SJSA1 (cell line): ENCODE data around the gene OCA2. TPM values are rescaled to one million over a fixed set of nuclear protein-coding genes. Genes with fewer than 3 reads are reported as not detected.
"Not testable (repeated sequence)": the region's sequence is repeated elsewhere in the genome, so short reads cannot be mapped to it uniquely, and the experiment has no call there.

Source experiments
- DNase-seq, 2 experiments: peaks; one replicate each; pipeline ENCODE4 v3.0.0-alpha.2; 2015 to 2020; ENCODE audit warnings: low spot score in 2 of 2, low read depth in 1 of 2
- H3K27ac ChIP-seq: fragments of 250-450 bp; sonication (Bioruptor Pico); 2 replicates; pipeline ENCODE4 v1.5.1; 2020; ENCODE audit warnings: mild to moderate bottlenecking, moderate library complexity
- H3K27me3 ChIP-seq: fragments of 250-450 bp; sonication (Bioruptor Pico); replicated peaks from 2 replicates; pipeline ENCODE4 v1.5.1; 2020; ENCODE audit warnings: mild to moderate bottlenecking, moderate library complexity
- H3K36me3 ChIP-seq: fragments of 250-450 bp; sonication (Bioruptor Pico); 2 replicates; pipeline ENCODE4 v1.5.1; 2020; ENCODE audit warnings: mild to moderate bottlenecking
- H3K4me1 ChIP-seq: fragments of 250-450 bp; sonication (Bioruptor Pico); replicated peaks from 2 replicates; pipeline ENCODE4 v1.6.1; 2021; ENCODE audit warnings: mild to moderate bottlenecking
- H3K4me3 ChIP-seq: fragments of 250-450 bp; sonication (Bioruptor Pico); 2 replicates; pipeline ENCODE4 v1.5.1; 2020; ENCODE audit warnings: mild to moderate bottlenecking
- H3K9me3 ChIP-seq: fragments of 250-450 bp; sonication (Bioruptor Pico); replicated peaks from 2 replicates; pipeline ENCODE4 v1.5.1; 2020; ENCODE audit warnings: mild to moderate bottlenecking
- total RNA-seq: library from RNA; depleted of rRNA; stranded (reverse); fragments of >200 nt; shearing (Covaris generic); gene quantifications from 2 replicates; pipeline ENCODE4 v1.2.3, GENCODE V29; 2014; rRNA removed

The OCA2 gene
- total RNA-seq, 1 experiment from 2014 or later, result 0.11 TPM

DNA sequence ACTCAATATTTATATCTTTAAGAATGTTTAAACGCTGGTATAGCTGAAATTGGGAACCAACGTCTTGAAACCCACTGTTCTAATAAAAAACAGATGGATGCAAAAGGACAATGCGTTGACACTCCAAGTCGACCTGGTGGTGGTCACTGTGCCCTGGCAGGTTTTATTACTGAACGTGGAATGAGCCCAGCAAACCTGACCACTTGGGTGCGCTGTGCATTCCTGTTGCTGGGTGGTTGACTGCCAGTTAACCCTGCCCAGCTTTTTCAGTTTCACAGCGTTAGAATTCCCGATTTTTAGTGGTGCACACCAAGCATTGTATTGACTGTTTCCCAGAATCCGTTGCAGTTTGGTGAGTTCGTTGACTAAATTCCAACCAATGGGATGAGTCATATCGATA is 384.4 kb downstream of the OCA2 start:
- Histone ChIP-seq H3K4me1 (no peaks in the 10 kb centered on the region), H3K36me3 (no peaks in the 10 kb centered on the region), H3K4me3 (no peak overlapping the region), H3K27ac (no peak overlapping the region), H3K27me3 (no peaks in the 10 kb centered on the region), H3K9me3 (peaks cover 4% of the 10 kb centered on the region)
- DNase-seq, result no peak

DNA sequence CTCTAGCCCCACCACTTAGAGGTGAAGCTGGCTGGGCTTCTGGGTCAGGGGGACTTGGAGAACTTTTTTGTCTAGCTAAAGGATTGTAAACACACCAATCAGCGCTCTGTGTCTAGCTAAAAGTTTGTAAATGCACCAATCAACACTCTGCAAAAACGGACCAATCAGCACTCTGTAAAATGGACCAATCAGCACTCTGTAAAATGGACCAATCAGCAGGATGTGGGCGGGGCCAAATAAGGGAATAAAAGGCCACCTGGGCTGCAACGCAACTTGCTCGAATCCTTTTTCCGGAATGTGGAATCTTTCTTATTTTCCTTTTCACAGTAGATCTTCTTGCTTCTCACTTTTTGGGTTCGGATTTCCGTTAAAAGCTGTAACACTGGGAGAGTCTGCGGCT is 385.3 kb downstream of the OCA2 start:
- not testable (repeated sequence) for H3K36me3 ChIP-seq, H3K27ac ChIP-seq, H3K4me3 ChIP-seq

GRCh38 chr15:27707257-27707656 is 391.9 kb downstream of the OCA2 start:
- Histone ChIP-seq H3K4me1 (no peaks in the 10 kb centered on the region), H3K36me3 (no peaks in the 10 kb centered on the region), H3K27ac (no peak overlapping the region), H3K27me3 (no peaks in the 10 kb centered on the region), H3K9me3 (0 out of 2 replicates have a peak, but pooled peaks cover 3% of the 10 kb centered on the region), H3K4me3 (no peak overlapping the region)
- DNase-seq, result no peak

More for the DNA sequence above, 385.3 kb downstream of the OCA2 start:
- DNase-seq, H3K4me1 ChIP-seq, H3K27me3 ChIP-seq, H3K9me3 ChIP-seq: not testable (repeated sequence)

- Histone ChIP-seq H3K27me3 (no peaks in the 10 kb centered on the region), H3K36me3 (no peaks in the 10 kb centered on the region), H3K4me1 (no peaks in the 10 kb centered on the region), H3K4me3 (no peak overlapping the region), H3K27ac (no peak overlapping the region), H3K9me3 (0 out of 2 replicates have a peak, but pooled peaks cover 3% of the 10 kb centered on the region)
- no peak for DNase-seq
Measured at GRCh38 chr15:27706300-27706699, 392.8 kb downstream of the OCA2 start.

DNA sequence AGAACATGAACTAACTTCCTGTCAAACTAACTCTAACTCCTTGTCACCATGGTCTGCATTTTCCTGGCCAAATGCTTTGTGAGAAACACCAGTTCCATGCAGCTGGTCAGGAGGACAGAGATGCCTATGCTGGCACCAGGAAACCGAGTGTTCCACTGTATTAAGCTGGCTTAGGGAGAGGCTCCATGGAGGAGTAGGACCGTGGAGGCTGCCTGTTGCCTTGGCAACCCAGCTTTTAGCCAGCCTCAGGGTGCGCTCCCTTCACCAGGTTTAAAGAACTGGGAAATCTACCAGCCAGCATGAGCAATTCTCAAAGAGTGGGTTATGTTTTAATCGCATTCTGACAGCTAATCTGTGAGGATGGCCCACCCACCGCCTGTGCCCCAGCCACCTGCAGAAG is 394.1 kb downstream of the OCA2 start:
- Histone ChIP-seq H3K27ac (no peak overlapping the region), H3K9me3 (peaks cover 8% of the 10 kb centered on the region), H3K4me3 (no peak overlapping the region), H3K36me3 (no peaks in the 10 kb centered on the region), H3K27me3 (no peaks in the 10 kb centered on the region), H3K4me1 (no peaks in the 10 kb centered on the region)
- no peak for DNase-seq

Other genes with a start within 250 kb of the OCA2 start
- gene HERC2, start 222.9 kb upstream of the OCA2 start, total RNA-seq, result 31.8 and 40.0 TPM in 2 replicates